ENCODE results near the gene LARP4.
"Not testable (repeated sequence)": the region's sequence is repeated elsewhere in the genome, so short reads cannot be mapped to it uniquely, and the experiment has no call there.

The LARP4 gene

DNA sequence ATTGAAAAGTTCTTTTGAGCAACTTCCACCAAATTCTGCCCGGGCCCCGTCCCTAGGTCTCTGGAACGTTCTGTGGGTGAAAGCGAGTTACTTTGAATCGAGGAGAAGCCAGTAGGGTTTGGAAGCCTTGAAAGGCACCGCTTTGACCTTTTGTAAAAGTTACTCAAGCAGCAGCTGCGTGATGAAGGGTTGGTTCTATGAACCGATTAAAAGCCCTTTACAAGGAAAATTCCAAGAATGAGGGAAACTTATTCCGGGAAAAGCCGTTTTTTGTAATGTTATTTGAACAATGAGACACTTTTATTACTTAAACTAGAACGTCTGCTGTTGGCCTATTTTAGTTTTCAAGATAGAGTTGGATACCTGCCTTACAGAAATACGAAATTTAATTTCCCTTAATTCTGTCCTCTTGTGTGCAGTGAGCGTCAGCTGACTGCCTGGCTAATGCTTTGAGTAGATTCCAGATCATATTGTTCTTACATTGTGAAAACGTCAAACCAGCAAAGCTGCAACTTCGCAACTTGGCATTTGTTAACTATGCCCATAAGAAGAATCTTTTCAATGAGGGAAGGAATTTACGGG is 906 bp downstream of the LARP4 start:
- DNase-seq = peak; percentile 24

GRCh38 chr12:50402264-50403000 is 1.7 kb downstream of the LARP4 start:
- DNase-seq = no peak

GRCh38 chr12:50403001-50403440 is 2.3 kb downstream of the LARP4 start:
- no peak for DNase-seq

DNA sequence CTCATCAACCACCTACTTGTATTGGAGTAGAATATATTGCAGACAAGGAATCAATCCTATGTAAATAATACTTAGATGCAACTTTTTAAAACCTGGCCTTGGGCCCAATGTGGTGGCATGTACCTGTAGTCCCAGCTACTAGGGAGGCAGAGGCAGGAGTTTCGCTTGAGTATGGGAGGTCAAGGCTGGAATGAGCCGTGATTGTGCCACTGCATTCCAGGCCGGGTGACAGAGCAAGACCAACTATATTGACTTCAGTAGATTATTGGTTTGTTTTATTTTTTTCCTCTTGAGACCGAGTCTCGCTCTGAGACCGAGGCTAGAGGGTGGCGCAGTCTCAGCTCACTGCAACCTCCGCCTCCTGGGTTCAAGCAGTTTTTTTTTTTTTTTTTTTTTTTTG is 3.6 kb downstream of the LARP4 start:
- DNase-seq = no peak

DNA sequence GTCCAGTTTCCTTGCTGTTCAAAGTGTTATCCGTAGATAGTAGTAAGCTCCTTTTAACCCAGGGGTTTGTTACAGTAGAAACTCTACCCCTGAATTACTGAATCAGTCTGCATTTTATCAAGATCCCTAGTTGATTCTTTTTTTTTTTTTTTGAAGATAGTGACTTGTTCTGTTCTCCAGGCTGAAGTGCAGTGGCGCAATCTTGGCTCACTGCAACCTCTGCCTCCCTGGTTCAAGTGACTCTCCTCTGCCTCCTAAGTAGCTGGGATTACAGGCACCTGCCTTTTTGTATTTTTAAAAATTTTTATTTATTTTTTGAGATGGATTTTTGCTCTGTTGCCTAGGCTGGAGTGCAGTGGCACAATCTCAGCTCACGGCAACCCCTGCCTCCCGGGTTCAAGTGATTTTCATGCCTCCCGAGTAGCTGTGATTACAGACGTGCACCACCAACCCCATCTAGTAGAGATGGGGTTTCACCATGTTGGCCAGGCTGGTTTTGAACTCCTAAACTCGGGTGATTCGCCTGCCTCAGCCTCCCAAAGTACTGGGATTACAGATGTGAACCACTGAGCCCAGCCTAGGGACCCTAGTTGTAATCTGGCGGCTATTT is 10.5 kb downstream of the LARP4 start:
- no peak for DNase-seq

DNA sequence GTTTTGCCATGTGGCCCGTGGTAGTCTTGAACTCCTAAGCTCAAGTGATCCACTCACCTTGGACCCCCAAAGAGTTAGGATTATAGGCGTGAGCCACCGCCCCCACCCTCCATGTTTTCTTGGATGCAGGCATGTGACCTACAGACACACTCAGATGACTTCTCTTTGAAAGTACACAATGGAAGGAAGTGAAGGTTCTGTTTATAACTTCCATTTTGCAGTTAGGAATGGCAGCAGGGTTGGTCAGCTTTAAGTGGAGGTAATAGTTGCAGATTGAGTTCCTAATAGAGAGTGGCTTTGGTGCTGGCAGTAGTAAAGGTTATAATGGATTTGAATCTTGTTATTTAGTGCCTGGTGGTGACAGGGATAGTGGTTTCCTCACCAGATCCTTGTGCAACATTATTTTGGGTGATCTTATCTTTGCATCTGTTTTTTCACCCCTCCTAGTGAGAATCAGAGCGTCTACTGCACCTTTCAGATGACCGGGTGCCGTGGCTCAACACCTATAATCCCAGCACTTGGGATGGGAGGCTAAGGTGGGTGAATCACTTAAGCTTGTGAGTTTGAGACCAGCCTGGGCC is 15.3 kb downstream of the LARP4 start:
- no peak for DNase-seq

DNA sequence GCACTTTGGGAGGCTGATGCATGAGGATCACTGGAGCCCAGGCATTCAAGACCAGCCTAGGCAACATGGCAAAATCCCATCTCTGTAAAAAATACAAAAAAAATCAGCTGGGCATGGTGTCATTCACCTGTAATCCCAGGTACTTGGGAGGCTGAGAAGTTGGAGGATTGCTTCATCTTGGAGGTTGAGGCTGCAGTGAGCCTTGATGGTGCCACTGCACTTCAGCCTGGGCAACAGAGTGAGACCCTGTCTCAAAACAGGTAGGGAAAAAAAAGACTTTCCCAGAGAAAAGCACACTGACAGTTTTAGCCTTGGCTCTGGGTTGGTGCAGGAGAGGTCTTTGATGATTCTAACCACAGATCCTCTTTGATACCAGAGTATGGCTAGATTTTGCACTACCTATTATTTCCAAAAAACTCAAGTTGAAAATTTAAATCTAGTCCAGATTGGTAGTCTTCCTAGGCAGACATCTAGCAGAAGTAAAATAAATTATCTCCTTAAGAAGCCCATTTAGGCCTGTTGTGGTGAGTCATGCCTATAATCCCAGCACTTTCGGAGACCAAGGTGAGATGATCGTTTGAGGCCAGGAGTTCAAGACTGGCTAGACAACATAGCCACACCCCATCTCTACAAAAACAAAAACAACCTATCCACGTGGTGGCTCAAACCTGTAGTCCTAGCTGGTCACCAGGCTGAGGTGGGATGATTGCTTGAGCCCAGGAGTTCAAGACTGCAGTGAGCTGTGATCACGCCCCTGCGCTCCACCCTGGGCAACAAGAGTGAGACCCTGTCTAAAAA is 18.6 kb downstream of the LARP4 start:
- DNase-seq = no peak

DNA sequence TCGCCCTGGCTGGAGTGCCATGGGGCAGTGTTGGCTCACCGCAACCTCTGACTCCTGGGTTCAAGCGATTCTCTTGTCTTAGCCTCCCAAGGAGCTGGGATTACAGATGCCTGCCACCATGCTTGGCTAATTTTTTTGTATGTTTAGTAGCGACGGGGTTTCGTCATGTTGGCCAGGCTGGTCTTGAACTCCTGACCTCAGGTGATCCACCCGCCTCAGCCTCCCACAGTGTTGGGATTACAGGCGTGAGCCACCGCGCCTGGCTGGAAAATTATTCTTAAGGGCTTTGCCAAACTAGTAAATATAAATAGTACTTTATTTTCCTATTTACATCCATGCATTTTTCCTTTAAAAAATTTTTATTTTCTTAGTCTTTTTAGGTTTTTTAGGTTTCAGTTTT is 22.2 kb downstream of the LARP4 start:
- not testable (repeated sequence) for DNase-seq

- not testable (repeated sequence) for DNase-seq
Measured at GRCh38 chr12:50423342-50423741, 22.7 kb downstream of the LARP4 start.

GRCh38 chr12:50425589-50426258 is 25.0 kb downstream of the LARP4 start:
- DNase-seq = no peak

DNA sequence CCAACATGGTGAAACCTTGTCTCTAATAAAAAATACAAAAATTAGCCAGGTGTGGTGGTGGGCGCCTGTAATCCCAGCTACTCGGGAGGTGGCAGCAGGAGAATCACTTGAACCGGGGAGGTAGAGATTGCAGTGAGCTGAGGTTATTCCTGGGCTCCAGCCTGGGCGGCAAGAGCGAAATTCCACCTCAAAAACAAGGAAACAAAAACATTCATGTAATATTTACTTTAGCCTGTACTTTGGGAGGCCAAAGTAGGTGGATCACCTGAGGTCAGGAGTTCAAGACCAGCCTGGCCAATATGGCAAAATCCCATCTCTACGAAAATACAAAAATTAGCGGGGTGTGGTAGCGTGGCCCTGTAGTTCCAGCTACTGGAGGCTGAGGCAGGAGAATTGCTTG is 31.0 kb downstream of the LARP4 start:
- not testable (repeated sequence) for DNase-seq

DNA sequence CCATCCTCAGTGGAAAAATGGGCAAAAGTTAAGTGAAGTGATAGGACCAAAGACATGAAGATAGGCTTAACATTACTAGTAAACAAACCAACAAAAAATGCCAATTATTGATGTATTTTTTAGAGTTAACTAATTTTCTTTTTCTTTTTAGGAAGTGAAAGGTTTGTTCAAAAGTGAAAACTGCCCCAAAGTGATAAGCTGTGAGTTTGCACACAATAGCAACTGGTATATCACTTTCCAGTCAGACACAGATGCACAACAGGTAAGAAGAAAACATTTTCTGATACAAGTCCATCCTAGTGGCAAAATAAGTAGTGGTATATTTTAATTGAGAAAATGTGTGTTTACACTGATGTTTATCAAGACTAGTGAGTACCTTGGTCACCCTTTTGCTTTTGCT is 39.6 kb downstream of the LARP4 start:
- DNase-seq = peak; percentile 12

- no peak for DNase-seq
Measured at GRCh38 chr12:50441763-50442162, 41.1 kb downstream of the LARP4 start.

DNA sequence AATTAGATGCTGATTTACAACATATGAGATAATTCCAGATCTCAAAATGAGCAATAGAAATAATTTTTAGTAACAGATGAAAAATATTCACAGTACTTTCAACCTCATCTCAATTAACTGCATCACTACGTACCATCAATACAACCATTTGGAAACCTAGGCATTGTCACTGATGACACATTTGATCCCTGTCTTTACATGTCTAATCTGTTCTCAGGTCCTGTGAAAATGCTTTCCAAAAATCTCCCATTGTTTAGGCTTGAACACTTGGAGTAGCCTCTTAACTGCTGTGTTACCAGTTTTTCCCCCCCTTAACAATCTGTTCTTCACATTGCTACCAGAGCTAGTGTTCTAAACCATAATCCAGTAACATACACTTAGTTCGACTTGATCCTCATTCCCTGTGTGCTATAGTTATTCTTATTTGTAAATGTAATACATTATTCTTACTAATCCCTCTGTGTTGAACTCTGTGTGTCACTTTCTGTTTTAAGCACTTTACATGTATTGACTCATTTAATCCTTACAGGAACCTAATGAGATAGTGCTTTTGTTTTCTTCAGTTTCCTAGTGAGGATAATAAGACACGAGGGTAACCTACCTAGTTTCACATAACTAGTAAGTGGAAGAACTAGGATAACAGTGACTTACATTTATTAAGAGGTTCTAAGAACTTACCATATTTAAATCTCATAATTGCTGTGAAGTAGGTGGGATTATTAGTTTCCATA is 41.7 kb downstream of the LARP4 start:
- DNase-seq = peak; percentile 40

DNA sequence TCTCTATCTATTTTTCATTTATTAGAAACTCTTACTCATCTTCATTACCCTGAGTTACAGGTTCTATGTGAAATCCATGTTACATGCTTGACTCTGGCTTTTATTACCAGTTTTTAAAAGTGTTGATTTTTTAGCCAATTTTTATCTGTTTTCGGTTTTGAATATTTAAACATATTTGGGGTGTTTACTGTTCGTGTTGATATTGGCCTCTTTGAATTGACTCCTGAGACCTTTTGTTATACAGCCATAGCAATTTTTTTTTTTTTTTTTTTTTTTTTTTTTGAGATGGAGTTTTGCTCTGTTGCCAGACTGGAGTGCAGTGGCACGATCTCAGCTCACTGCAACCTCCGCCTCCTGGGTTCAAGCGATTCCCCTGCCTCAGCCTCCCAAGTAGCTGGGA is 49.0 kb downstream of the LARP4 start:
- not testable (repeated sequence) for DNase-seq

GRCh38 chr12:50452795-50453194 is 52.1 kb downstream of the LARP4 start:
- no peak for DNase-seq

- no peak for DNase-seq
Measured at GRCh38 chr12:50453872-50454271, 53.2 kb downstream of the LARP4 start.

GRCh38 chr12:50458606-50459005 is 57.9 kb downstream of the LARP4 start:
- no peak for DNase-seq

GRCh38 chr12:50467439-50467838 is 66.8 kb downstream of the LARP4 start:
- DNase-seq = no peak

DNA sequence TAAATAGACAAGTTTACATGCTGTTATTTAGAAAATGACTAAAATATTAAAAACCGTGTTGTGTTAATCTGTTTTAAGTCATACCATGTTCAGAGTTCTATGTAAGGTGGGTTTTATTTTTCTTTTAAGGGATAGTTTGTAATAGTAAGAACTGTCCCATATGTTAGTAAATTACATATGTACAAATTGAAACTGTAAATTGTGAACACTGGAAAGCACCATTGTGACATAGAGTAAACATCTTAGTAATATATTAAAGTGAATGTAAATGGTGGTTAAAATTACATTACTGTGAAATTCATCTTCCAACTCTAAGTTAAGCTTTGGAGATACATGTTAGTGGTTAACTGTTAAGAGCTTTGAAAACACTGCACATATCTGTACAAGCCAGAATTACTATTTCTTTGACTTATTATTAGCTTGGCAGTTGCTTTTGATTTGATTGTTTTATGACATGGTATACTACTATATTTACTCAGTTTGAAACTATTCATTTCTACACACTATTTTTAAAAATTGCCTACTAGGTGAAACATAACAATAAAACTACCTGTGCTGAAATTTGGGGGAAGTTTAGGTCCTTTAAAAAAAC is 76.7 kb downstream of the LARP4 start:
- DNase-seq = no peak

DNA sequence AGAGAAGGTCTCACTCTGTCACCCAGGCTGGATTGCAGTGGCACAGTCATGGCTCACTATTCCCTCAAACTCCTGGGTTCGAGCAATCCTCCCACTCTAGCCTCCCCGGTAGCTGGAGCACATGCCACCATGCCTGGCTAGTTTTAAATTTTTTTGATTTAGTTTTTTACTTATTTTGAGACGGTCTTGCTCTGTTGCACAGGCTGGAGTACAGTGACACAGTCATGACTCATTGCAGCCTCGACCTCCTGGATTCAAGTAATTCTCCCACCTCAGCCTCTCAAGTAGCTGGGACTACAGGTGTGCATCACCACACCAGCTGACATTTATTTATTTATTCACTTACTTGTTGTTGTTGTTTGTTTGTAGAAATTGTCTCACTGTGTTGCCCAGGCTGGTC is 81.9 kb downstream of the LARP4 start:
- DNase-seq = no peak

Data from activated CD4-positive, alpha-beta T cell treated with anti-CD3 and anti-CD28 coated beads, Interleukin-2, Interleukin-6, amounts not matched to agents 100 ng/mL and 50 ng/mL, durations not matched to agents 16 hours and 8 hours (primary cell).